HCEC 1CT (cell line): ENCODE data around the gene TUBB4A.
A peak's percentile ranks its signal among the peaks of the same experiment; 100 is the strongest.
"Not testable (repeated sequence)": the region's sequence is repeated elsewhere in the genome, so short reads cannot be mapped to it uniquely, and the experiment has no call there.

Source experiments
- DNase-seq: peaks from one replicate; pipeline ENCODE4 v3.0.0-alpha.2; 2017

Gene TUBB4A

GRCh38 chr19:6501740-6502648 is at the start of gene TUBB4A:
Gene TUBB4A, minus strand, starts transcription at chr19:6502309. Its CDS starts 97 bp downstream, at chr19:6502212.
- DNase-seq = no peak

GRCh38 chr19:6551091-6551490 is 49.0 kb upstream of the TUBB4A start:
- DNase-seq = no peak

- not testable (repeated sequence) for DNase-seq
Observed at GRCh38 chr19:6550679-6551078, 48.6 kb upstream of the TUBB4A start.

- no peak for DNase-seq
Observed at GRCh38 chr19:6543866-6544347, 41.8 kb upstream of the TUBB4A start.

GRCh38 chr19:6540918-6541689 is 39.0 kb upstream of the TUBB4A start:
- peak; percentile 65 for DNase-seq

GRCh38 chr19:6539514-6539913 is 37.4 kb upstream of the TUBB4A start:
- no peak for DNase-seq

GRCh38 chr19:6535558-6536137 is 33.5 kb upstream of the TUBB4A start:
- no peak for DNase-seq

GRCh38 chr19:6534451-6535093 is 32.5 kb upstream of the TUBB4A start:
- DNase-seq = no peak

- DNase-seq = no peak
Observed at GRCh38 chr19:6533746-6534418, 31.8 kb upstream of the TUBB4A start.

GRCh38 chr19:6533000-6533328 is 30.9 kb upstream of the TUBB4A start:
- DNase-seq = no peak

GRCh38 chr19:6532244-6532999 is 30.3 kb upstream of the TUBB4A start:
- DNase-seq = no peak

- DNase-seq = no peak
Observed at GRCh38 chr19:6531956-6532243, 29.8 kb upstream of the TUBB4A start.

- DNase-seq = no peak
Observed at GRCh38 chr19:6531163-6531955, 29.2 kb upstream of the TUBB4A start.

- DNase-seq = peak; percentile 85
Observed at GRCh38 chr19:6530386-6531162, 28.5 kb upstream of the TUBB4A start, which contains the start of gene TNFSF9. Gene TNFSF9, plus strand, starts transcription at chr19:6531026. Its CDS starts 11 bp downstream, at chr19:6531037.

- no peak for DNase-seq
Observed at GRCh38 chr19:6529937-6530385, 27.9 kb upstream of the TUBB4A start.

- no peak for DNase-seq
Observed at GRCh38 chr19:6529351-6529750, 27.2 kb upstream of the TUBB4A start.

GRCh38 chr19:6528544-6529121 is 26.5 kb upstream of the TUBB4A start:
- no peak for DNase-seq

GRCh38 chr19:6527893-6528543 is 25.9 kb upstream of the TUBB4A start:
- no peak for DNase-seq

GRCh38 chr19:6524311-6524710 is 22.2 kb upstream of the TUBB4A start:
- no peak for DNase-seq
